Neuronal stem cell (in vitro differentiated cells): ENCODE data around the gene NPTXR.
A peak's percentile ranks its signal among the peaks of the same experiment; 100 is the strongest.

ENCODE experiments used
- DNase-seq: peaks from one replicate; pipeline ENCODE4 v3.0.0-alpha.2; 2013; ENCODE audit warnings: low spot score
- H2AFZ ChIP-seq: one replicate; pipeline ENCODE4 v1.6.1; 2013; ENCODE audit warnings: mild to moderate bottlenecking, low read length, inconsistent platforms
- H2AK5ac ChIP-seq: 2 replicates; pipeline ENCODE4 v1.6.1; 2013; ENCODE audit warnings: low read depth, mild to moderate bottlenecking, inconsistent platforms, low read length, moderate library complexity, mixed read lengths
- H2BK120ac ChIP-seq: 2 replicates; pipeline ENCODE4 v1.6.1; 2013; ENCODE audit warnings: low read depth, mild to moderate bottlenecking, inconsistent platforms, low read length, moderate library complexity, mixed read lengths
- H2BK12ac ChIP-seq: one replicate; pipeline ENCODE4 v1.6.1; 2013; ENCODE audit warnings: low read length, inconsistent platforms
- H2BK15ac ChIP-seq: 2 replicates; pipeline ENCODE4 v1.6.1; 2013; ENCODE audit warnings: mild to moderate bottlenecking, low read length, inconsistent platforms, mixed read lengths
- H2BK5ac ChIP-seq: one replicate; pipeline ENCODE4 v1.6.1; 2013; ENCODE audit warnings: inconsistent platforms, mild to moderate bottlenecking, low read length, moderate library complexity
- H3K14ac ChIP-seq: one replicate; pipeline ENCODE4 v1.6.1; 2013; ENCODE audit warnings: low read length, inconsistent platforms
- H3K18ac ChIP-seq: 2 replicates; pipeline ENCODE4 v1.6.1; 2013; ENCODE audit warnings: low read length, inconsistent platforms
- H3K23ac ChIP-seq: 2 replicates; pipeline ENCODE4 v1.6.1; 2013; ENCODE audit warnings: low read depth, mild to moderate bottlenecking, mixed read lengths, low read length, inconsistent platforms; ENCODE audit not compliant: poor library complexity
- H3K27ac ChIP-seq: replicated peaks from 3 replicates; pipeline ENCODE4 v1.5.1; 2013; ENCODE audit warnings: low read length, inconsistent platforms
- H3K27me3 ChIP-seq, 3 experiments: 2 replicates each; pipeline ENCODE4 v1.6.1; 2013; ENCODE audit warnings: low read length in 3 of 3, mild to moderate bottlenecking in 2 of 3, inconsistent platforms in 1 of 3, low read depth in 1 of 3, mixed read lengths in 1 of 3, moderate library complexity in 1 of 3; ENCODE audit not compliant: control insufficient read depth in 3 of 3, insufficient read depth in 3 of 3
- H3K36me3 ChIP-seq, 2 donors: replicated peaks in 1 of 2; 2 replicates each; pipeline ENCODE4 v1.6.1; 2013; ENCODE audit warnings: low read length in 2 of 2; ENCODE audit not compliant: control insufficient read depth in 2 of 2, insufficient read depth in 2 of 2
- H3K4ac ChIP-seq: 2 replicates; pipeline ENCODE4 v1.6.1; 2013; ENCODE audit warnings: inconsistent platforms, mild to moderate bottlenecking, low read length, moderate library complexity
- H3K4me1 ChIP-seq, 2 donors: 1 replicate in 1 of 2; 2 replicates in 1 of 2; pipeline ENCODE4 v1.6.1; 2013; ENCODE audit warnings: low read length in 2 of 2, low read depth in 1 of 2; ENCODE audit not compliant: control insufficient read depth in 2 of 2, insufficient read depth in 1 of 2
- H3K4me2 ChIP-seq: one replicate; pipeline ENCODE4 v1.6.1; 2013; ENCODE audit warnings: mild to moderate bottlenecking, low read length, inconsistent platforms; ENCODE audit not compliant: insufficient read depth, poor library complexity, severe bottlenecking
- H3K4me3 ChIP-seq, 2 donors: 2 replicates each; pipeline ENCODE4 v1.5.1; 2013; ENCODE audit warnings: low read length in 2 of 2, mild to moderate bottlenecking in 2 of 2, inconsistent platforms in 1 of 2, moderate library complexity in 1 of 2
- H3K79me1 ChIP-seq: one replicate; pipeline ENCODE4 v1.6.1; 2013; ENCODE audit warnings: low read depth, mild to moderate bottlenecking, inconsistent platforms, low read length, moderate library complexity
- H3K9ac ChIP-seq: one replicate; pipeline ENCODE4 v1.6.1; 2013; ENCODE audit warnings: mild to moderate bottlenecking, low read depth, low read length, inconsistent platforms; ENCODE audit not compliant: poor library complexity
- H3K9me3 ChIP-seq, 2 donors: replicated peaks in 1 of 2; 2 replicates each; pipeline versions ENCODE3 to v1.6.1; 2013; ENCODE audit warnings: low read length in 2 of 2, mild to moderate bottlenecking in 2 of 2, inconsistent platforms in 1 of 2, low read depth in 1 of 2, mixed read lengths in 1 of 2, moderate library complexity in 1 of 2; ENCODE audit not compliant: control insufficient read depth in 2 of 2, insufficient read depth in 1 of 2
- H4K8ac ChIP-seq: one replicate; pipeline ENCODE4 v1.6.1; 2013; ENCODE audit warnings: low read depth, mild to moderate bottlenecking, inconsistent platforms, low read length, moderate library complexity
- H4K91ac ChIP-seq: one replicate; pipeline ENCODE4 v1.6.1; 2013; ENCODE audit warnings: low read length, low read depth, mild to moderate bottlenecking, inconsistent platforms; ENCODE audit not compliant: poor library complexity
- WGBS, 2 donors: extraction: QIAGEN DNeasy Blood & Tissue Kit; methylation state at CpG; one replicate each; pipeline ENCODE4 v1.1.7; 2013; ENCODE audit warnings: missing lambda C conversion rate in 2 of 2, mixed read lengths in 1 of 2; ENCODE audit not compliant: insufficient read length in 2 of 2, insufficient replicate concordance in 1 of 2; ENCODE audit errors: extremely low coverage in 2 of 2; 5-methylcytosine and 5-hydroxymethylcytosine counted together

Gene NPTXR

GRCh38 chr22:38793317-38793716 is 50.5 kb downstream of the NPTXR start:
- no peak for DNase-seq
- Histone ChIP-seq H3K4me1 (peaks cover 4% of the 10 kb centered on the region in 2 donors), H2BK12ac (no peak overlapping the region), H4K8ac (no peak overlapping the region), H2BK120ac (no peak overlapping the region), H3K18ac (peak overlapping the region; percentile 89), H3K4ac (no peak overlapping the region), H3K36me3 (peaks cover 4 to 12% of the 10 kb centered on the region in 2 donors), H2BK15ac (no peak overlapping the region), H3K79me1 (peaks cover 5% of the 10 kb centered on the region), H2AFZ (peak overlapping the region; percentile 86), H4K91ac (no peak overlapping the region), H3K4me2 (peak overlapping the region; percentile 66), H2AK5ac (no peak overlapping the region), H3K4me3 (peak overlapping the region; percentile 80 to 85), H3K23ac (no peak overlapping the region), H3K9me3 (no peaks in the 10 kb centered on the region), H2BK5ac (no peak overlapping the region), H3K27ac (no peak overlapping the region), H3K9ac (peak overlapping the region; percentile 86), H3K27me3 (peaks cover 0 to 17% (median 0%) of the 10 kb centered on the region in 3 experiments), H3K14ac (no peak overlapping the region)
- WGBS, 2 donors = no CpG with 5 or more reads among the region's 9 CpGs

GRCh38 chr22:38792833-38793232 is 51.0 kb downstream of the NPTXR start:
- H2AFZ ChIP-seq = no peak overlapping the region
- H2AK5ac ChIP-seq = no peak overlapping the region
- no peaks in the 10 kb centered on the region for H3K9me3 ChIP-seq
- no peak overlapping the region for H2BK12ac ChIP-seq
- H3K9ac ChIP-seq = no peak overlapping the region
- H3K27me3 ChIP-seq = peaks cover 0 to 17% (median 0%) of the 10 kb centered on the region in 3 experiments
- H3K79me1 ChIP-seq = peaks cover 5% of the 10 kb centered on the region
- no peak overlapping the region for H2BK120ac ChIP-seq
- H2BK15ac ChIP-seq = no peak overlapping the region
- no peak overlapping the region for H3K4ac ChIP-seq
- peaks cover 5 to 12% of the 10 kb centered on the region in 2 donors for H3K36me3 ChIP-seq
- H3K27ac ChIP-seq = no peak overlapping the region
- no CpG with 5 or more reads among the region's 4 CpGs for WGBS, 2 donors
- H3K18ac ChIP-seq = no peak overlapping the region
- no peak overlapping the region for H2BK5ac ChIP-seq
- no peak overlapping the region for H3K23ac ChIP-seq
- DNase-seq = no peak
- H4K8ac ChIP-seq = no peak overlapping the region
- no peak overlapping the region for H4K91ac ChIP-seq
- peaks cover 4% of the 10 kb centered on the region in 2 donors for H3K4me1 ChIP-seq
- H3K4me2 ChIP-seq = no peak overlapping the region
- H3K14ac ChIP-seq = no peak overlapping the region
- peak overlapping the region in 1 of 2 donors; percentile 80 for H3K4me3 ChIP-seq

- no peak overlapping the region for H3K4me3 ChIP-seq
- DNase-seq = no peak
- H2BK120ac ChIP-seq = no peak overlapping the region
- no peak overlapping the region for H2BK15ac ChIP-seq
- no peak overlapping the region for H2BK12ac ChIP-seq
- no peak overlapping the region for H3K18ac ChIP-seq
- peaks cover 7 to 12% of the 10 kb centered on the region in 2 donors for H3K36me3 ChIP-seq
- H3K9ac ChIP-seq = no peak overlapping the region
- peaks cover 5% of the 10 kb centered on the region for H3K79me1 ChIP-seq
- H3K4ac ChIP-seq = no peak overlapping the region
- no peak overlapping the region for H3K23ac ChIP-seq
- H3K27ac ChIP-seq = no peak overlapping the region
- H4K91ac ChIP-seq = no peak overlapping the region
- no CpG with 5 or more reads among the region's 4 CpGs for WGBS, 2 donors
- peak overlapping the region; percentile 33 for H2BK5ac ChIP-seq
- no peaks in the 10 kb centered on the region for H3K27me3 ChIP-seq
- peaks cover 4% of the 10 kb centered on the region in 2 donors for H3K4me1 ChIP-seq
- H2AK5ac ChIP-seq = no peak overlapping the region
- H2AFZ ChIP-seq = no peak overlapping the region
- no peak overlapping the region for H4K8ac ChIP-seq
- H3K4me2 ChIP-seq = no peak overlapping the region
- H3K14ac ChIP-seq = no peak overlapping the region
- H3K9me3 ChIP-seq = no peaks in the 10 kb centered on the region
Observed at GRCh38 chr22:38789606-38790005, 54.2 kb downstream of the NPTXR start.

- no peak overlapping the region for H3K14ac ChIP-seq
Observed at GRCh38 chr22:38788846-38789245, 55.0 kb downstream of the NPTXR start.

More at GRCh38 chr22:38788846-38789245, 55.0 kb downstream of the NPTXR start:
- no peak overlapping the region for H3K27ac ChIP-seq
- H3K23ac ChIP-seq = no peak overlapping the region
- no peak overlapping the region for H3K18ac ChIP-seq
- no peak overlapping the region for H2BK120ac ChIP-seq
- no peak overlapping the region for H2BK15ac ChIP-seq
- no peak for DNase-seq
- no peak overlapping the region for H4K91ac ChIP-seq
- H2AK5ac ChIP-seq = no peak overlapping the region
- H3K4ac ChIP-seq = no peak overlapping the region
- no CpG with 5 or more reads among the region's 6 CpGs for WGBS, 2 donors
- peaks cover 4% of the 10 kb centered on the region in 2 donors for H3K4me1 ChIP-seq
- no peak overlapping the region for H3K4me3 ChIP-seq
- H3K9ac ChIP-seq = no peak overlapping the region
- H3K36me3 ChIP-seq = peaks cover 7 to 12% of the 10 kb centered on the region in 2 donors
- peaks cover 5% of the 10 kb centered on the region for H3K79me1 ChIP-seq
- no peak overlapping the region for H4K8ac ChIP-seq
- no peak overlapping the region for H2BK5ac ChIP-seq
- no peak overlapping the region for H2BK12ac ChIP-seq
- no peaks in the 10 kb centered on the region for H3K9me3 ChIP-seq
- no peak overlapping the region for H3K4me2 ChIP-seq
- no peak overlapping the region for H2AFZ ChIP-seq
- no peaks in the 10 kb centered on the region for H3K27me3 ChIP-seq
